ENCODE results near the gene PPM1H. TPM values are rescaled to one million over a fixed set of nuclear protein-coding genes. Genes with fewer than 3 reads are reported as not detected.

The PPM1H gene
- total RNA-seq, 4 donors from 2014 or later: 0.46 to 3.4 (median 1.3) TPM

GRCh38 chr12:62694632-62695031, 240.3 kb downstream of the PPM1H start:
- DNase-seq: no peak
- Histone ChIP-seq H3K9me3 (no peaks in the 10 kb centered on the region), H3K36me3 (no peaks in the 10 kb centered on the region), H3K4me3 (no peak overlapping the region), H3K27ac (no peak overlapping the region), H3K4me1 (no peaks in the 10 kb centered on the region), H3K27me3 (no peaks in the 10 kb centered on the region)
- intact Hi-C loops (cut with DNase I; ENCODE audit: low total_unique reads): no loop called here
- ATAC-seq: no peak
- TF ChIP-seq, protein P1, sequence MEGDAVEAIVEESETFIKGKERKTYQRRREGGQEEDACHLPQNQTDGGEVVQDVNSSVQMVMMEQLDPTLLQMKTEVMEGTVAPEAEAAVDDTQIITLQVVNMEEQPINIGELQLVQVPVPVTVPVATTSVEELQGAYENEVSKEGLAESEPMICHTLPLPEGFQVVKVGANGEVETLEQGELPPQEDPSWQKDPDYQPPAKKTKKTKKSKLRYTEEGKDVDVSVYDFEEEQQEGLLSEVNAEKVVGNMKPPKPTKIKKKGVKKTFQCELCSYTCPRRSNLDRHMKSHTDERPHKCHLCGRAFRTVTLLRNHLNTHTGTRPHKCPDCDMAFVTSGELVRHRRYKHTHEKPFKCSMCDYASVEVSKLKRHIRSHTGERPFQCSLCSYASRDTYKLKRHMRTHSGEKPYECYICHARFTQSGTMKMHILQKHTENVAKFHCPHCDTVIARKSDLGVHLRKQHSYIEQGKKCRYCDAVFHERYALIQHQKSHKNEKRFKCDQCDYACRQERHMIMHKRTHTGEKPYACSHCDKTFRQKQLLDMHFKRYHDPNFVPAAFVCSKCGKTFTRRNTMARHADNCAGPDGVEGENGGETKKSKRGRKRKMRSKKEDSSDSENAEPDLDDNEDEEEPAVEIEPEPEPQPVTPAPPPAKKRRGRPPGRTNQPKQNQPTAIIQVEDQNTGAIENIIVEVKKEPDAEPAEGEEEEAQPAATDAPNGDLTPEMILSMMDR (IDR thresholded peaks at IDR 0.05 in 4 of 5, conservative IDR thresholded peaks at IDR 0.05 in 1 of 5): no peak
- no peak for TF ChIP-seq POLR2A (IDR thresholded peaks at IDR 0.05)
- in situ Hi-C loops (cut with MboI; ENCODE audit: low sequenced_read_pairs in 4 of 4): no loop called here

- in situ Hi-C loops (cut with MboI; ENCODE audit: low sequenced_read_pairs in 4 of 4) (no loop called here), intact Hi-C loops (cut with DNase I; ENCODE audit: low total_unique reads) (no loop called here)
- Histone ChIP-seq H3K36me3 (no peaks in the 10 kb centered on the region), H3K4me1 (no peaks in the 10 kb centered on the region), H3K9me3 (no peaks in the 10 kb centered on the region), H3K27ac (no peak overlapping the region), H3K27me3 (no peaks in the 10 kb centered on the region), H3K4me3 (no peak overlapping the region)
- no peak for ATAC-seq
- no peak for TF ChIP-seq POLR2A (IDR thresholded peaks at IDR 0.05)
- TF ChIP-seq, protein P1 (IDR thresholded peaks at IDR 0.05 in 4 of 5, conservative IDR thresholded peaks at IDR 0.05 in 1 of 5): no peak
- DNase-seq: no peak
These were observed 240.8 kb downstream of the PPM1H start for GRCh38 chr12:62694116-62694515.

GRCh38 chr12:62693376-62694050, 241.4 kb downstream of the PPM1H start:
- no peak for ATAC-seq
- H3K4me1 ChIP-seq: no peaks in the 10 kb centered on the region
- H3K36me3 ChIP-seq: no peaks in the 10 kb centered on the region
- TF ChIP-seq, protein P1 (IDR thresholded peaks at IDR 0.05 in 4 of 5, conservative IDR thresholded peaks at IDR 0.05 in 1 of 5): no peak
- TF ChIP-seq POLR2A (IDR thresholded peaks at IDR 0.05): no peak
- DNase-seq: no peak
- no peak overlapping the region for H3K4me3 ChIP-seq
- no peaks in the 10 kb centered on the region for H3K9me3 ChIP-seq
- H3K27ac ChIP-seq: no peak overlapping the region
- in situ Hi-C loops (cut with MboI; ENCODE audit: low sequenced_read_pairs in 4 of 4): no loop called here
- H3K27me3 ChIP-seq: no peaks in the 10 kb centered on the region
- intact Hi-C loops (cut with DNase I; ENCODE audit: low total_unique reads): no loop called here

GRCh38 chr12:62692884-62693283, 242.1 kb downstream of the PPM1H start:
- in situ Hi-C loops (cut with MboI; ENCODE audit: low sequenced_read_pairs in 4 of 4): no loop called here
- no peak for ATAC-seq
- no peak for TF ChIP-seq POLR2A (IDR thresholded peaks at IDR 0.05)
- TF ChIP-seq, protein P1 (IDR thresholded peaks at IDR 0.05 in 4 of 5, conservative IDR thresholded peaks at IDR 0.05 in 1 of 5): no peak
- H3K4me1 ChIP-seq: no peaks in the 10 kb centered on the region
- H3K27me3 ChIP-seq: no peaks in the 10 kb centered on the region
- no peak for DNase-seq
- no peak overlapping the region for H3K4me3 ChIP-seq
- H3K27ac ChIP-seq: no peak overlapping the region
- intact Hi-C loops (cut with DNase I; ENCODE audit: low total_unique reads): no loop called here
- no peaks in the 10 kb centered on the region for H3K9me3 ChIP-seq
- H3K36me3 ChIP-seq: no peaks in the 10 kb centered on the region

DNA sequence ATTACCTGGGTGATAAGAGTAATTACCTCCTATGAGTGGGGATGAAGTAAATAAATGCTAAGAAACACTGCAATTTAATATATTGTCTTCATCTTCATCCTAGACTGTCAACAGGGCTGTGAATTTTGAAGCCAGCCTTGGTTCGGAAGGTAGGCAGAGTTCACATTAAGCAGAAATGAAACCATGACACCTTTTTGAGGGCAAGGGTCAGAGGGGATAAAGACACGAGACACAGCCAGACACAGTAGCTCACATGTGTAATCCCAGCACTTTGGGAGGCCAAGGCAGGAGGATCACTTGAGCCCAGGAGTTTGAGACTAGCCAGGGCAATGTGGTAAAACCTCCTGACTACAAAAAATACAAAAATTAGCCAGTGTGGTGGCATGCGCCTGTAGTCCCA, 243.6 kb downstream of the PPM1H start:
- TF ChIP-seq, protein P1 (IDR thresholded peaks at IDR 0.05 in 4 of 5, conservative IDR thresholded peaks at IDR 0.05 in 1 of 5): no peak
- TF ChIP-seq POLR2A (IDR thresholded peaks at IDR 0.05): no peak
- Histone ChIP-seq H3K4me1 (no peaks in the 10 kb centered on the region), H3K4me3 (no peak overlapping the region), H3K9me3 (no peaks in the 10 kb centered on the region), H3K27ac (no peak overlapping the region), H3K27me3 (no peaks in the 10 kb centered on the region), H3K36me3 (no peaks in the 10 kb centered on the region)
- intact Hi-C loops (cut with DNase I; ENCODE audit: low total_unique reads) (no loop called here), in situ Hi-C loops (cut with MboI; ENCODE audit: low sequenced_read_pairs in 4 of 4) (no loop called here)
- ATAC-seq (no peak), DNase-seq (no peak)

Data from gastrocnemius medialis (tissue), 4 donors.